NCI-H128 (cell line): ENCODE measurements around the gene PICK1.
"Not testable (repeated sequence)": the region's sequence is repeated elsewhere in the genome, so short reads cannot be mapped to it uniquely, and the experiment has no call there.

Experiments used
- DNase-seq: peaks from one replicate; lab custom pipeline; 2025; ENCODE audit not compliant: unreplicated experiment; lab: John Stamatoyannopoulos, UW

PICK1 gene

DNA sequence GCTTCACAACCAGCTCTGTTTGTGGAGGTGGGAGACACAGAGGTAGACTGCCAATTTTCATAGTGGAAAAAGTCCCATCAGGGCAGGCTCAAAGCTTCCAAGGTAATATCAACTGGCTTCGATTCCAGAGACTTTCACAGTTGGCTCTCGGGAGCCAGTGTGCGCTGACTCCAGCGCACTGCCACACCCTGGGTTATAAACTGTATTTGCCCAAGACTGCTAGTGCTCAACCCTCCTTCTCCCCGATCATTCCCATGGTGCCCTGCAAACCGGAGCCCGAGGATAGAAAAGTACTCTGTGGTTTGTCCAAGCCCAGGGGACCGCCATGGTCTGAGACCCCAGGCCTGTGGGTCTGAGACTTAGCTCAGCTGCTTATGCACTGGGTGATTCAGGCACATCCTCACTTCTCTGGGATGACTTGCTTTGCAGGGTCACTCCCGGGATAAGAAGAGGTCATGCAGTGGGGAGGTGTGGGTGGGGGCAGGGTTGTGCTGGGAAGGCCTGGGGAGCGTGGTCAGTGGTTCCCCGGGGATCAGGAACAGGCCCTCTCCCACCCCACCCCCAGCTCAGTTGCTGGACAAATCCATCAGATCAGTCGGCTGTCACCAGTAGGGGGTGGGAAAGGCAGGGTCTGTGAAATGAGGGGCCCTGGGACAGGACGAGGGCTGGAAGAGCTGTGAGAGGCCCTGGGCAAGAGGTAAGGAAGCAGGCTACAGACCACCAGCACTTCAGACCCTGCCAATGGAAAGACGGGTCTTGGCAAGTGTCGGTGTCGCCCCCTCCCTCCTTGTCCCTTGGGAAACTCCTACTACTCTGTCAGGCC, 26.7 kb upstream of the PICK1 start:
- no peak for DNase-seq

DNA sequence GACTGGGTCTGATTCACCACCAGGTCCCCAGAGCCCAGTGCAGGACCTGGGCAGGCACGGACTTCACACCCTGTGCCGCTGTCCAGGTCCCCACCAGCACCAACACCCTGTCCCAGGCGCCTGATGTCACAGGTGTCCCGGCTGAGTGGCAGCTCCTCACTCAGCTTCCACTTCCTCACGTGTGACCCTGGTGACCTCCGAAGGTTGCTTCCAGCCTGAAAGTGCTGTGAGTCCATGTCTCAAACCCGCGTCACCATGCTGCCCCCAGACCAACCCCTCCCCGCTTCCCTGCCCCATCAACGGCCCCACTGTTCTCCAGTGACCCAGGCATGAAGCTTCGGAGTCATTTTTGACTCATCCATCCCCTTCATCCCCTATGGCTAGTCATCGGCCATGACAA, 25.7 kb upstream of the PICK1 start:
- DNase-seq = no peak

DNA sequence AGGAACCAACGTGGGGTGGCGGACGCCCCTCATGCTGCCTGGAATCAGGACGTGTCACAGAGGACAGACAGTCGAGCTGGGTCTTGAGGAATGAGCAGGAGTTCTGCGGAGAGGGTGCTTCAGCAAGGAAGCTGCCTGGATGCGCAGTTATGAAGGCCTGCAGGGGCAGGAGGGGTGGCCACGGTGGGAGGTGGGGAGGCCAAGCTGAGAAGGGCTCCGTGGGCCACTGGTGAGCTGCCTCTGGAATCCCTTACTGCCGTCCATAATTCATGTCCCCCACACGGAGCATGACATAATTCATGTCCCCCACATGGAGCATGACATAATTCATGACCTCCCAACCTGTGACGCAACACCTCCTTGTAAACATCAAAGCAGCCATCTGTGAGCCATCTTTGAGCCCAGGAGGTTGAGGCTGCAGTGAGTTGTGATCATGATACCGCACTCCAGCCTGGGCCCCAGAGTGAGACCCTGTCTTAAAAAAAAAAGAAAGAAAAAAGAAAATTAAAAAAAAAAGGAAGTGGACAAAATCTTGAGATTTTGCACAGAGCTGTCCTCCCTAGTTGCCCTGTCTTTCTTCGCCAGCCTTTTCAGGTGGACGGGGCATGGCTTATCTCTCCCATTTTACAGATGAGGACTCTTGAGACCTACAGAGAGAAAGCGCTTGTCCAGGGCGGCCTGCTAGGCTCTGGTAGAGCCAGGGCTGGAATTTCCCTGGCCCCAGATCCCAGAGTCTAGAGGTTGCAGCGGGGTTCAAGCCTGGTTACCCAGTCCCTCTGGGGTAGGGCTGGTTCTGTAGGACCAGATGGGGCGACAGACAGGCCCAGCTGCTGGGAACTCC, 24.3 kb upstream of the PICK1 start:
- no peak for DNase-seq

DNA sequence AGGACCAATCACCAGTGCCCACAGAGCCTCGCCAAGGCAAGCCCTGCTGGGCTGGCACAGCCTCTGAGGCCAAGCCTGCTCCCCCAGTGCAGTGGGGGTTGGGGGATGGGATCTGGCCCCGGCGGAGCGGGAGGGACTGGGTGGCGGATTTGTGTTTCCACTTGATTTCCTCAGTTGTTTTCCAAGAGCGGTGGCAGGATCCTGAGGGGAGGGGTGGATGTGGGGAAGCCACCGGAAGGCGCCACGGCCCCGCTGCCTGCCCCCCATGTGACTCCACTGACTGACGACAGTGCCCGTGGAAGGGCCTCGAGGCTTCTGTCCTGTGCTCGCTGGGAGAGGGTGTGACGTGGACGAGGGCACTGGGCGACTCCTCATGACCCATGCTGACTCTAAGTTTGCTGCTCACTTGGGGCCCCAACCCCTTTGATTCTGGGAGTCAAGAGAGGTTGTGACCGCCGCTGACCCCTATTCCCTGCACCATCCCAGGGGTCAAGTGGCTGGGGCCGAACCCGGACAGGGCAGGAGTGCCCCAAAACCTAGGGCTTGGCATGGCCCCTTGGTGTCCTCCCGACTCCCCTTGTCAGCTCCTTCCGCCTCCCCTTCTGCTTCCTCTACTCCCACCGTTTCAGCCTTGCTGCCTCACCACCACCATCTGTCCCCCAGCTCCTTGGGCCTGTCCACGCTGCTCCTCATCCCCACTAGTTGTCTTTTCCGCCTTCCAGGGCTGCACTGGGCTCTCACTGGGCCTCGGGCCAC, 23.5 kb upstream of the PICK1 start:
- no peak for DNase-seq

DNA sequence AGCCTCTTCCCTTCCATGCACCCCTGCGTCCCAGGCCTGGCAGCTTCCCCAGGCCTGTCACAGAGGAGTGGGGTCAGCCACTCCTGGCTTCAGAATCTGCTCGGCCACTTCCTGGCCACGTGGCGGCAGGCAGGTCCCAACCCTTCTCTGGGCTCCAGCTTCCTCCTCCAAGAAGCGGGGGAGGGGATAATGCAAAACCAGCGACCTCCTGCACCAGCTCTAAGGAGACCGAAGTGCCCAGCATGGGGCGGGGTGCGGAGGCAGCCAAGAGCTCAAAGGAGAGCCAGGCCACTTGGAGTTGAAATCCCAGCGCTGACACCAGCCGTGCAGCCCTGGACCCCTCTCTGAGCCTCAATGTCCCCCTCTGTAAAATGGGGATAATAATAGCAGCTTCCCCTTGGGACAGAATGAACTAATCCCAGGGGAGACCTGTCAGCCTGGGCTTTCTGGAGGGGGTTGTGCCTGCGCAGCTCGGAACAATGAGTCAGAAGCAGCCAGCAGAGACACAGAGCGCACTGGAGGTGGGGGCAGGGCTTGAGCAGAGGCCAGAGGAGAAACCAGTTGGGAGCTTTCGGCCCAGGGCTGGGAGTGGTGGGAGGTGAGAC, 22.8 kb upstream of the PICK1 start:
- no peak for DNase-seq

DNA sequence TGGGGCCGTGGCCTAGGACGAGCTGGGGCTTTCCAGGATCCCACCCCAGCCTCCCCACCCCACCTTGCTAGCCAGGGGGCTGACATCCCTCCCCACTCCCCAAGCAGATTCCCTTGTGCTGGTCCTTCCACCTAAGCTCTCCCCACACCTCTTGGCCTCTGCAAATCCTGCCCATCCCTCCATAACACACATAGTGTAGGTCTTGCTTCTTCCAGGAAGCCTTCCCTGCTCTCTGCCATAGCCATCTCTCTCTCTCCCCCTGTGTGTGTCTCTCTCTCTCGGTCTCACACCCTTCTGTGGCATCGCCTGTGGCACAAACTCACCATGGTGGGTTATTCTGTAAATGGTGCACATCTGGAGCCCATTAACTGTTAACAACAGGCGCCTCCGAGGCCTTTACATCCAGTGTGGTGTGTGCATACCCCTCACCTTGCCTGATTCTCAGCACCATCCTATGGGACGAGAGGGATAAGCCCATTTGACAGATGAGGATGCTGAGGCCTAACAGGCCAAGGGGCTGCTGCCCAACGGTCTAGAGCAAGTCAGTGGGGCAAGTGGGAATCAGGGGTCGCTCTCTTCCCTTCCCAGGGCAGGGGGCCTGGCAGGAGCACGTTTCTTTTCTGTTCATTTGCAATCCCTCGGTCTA, 22.2 kb upstream of the PICK1 start:
- DNase-seq = no peak

DNA sequence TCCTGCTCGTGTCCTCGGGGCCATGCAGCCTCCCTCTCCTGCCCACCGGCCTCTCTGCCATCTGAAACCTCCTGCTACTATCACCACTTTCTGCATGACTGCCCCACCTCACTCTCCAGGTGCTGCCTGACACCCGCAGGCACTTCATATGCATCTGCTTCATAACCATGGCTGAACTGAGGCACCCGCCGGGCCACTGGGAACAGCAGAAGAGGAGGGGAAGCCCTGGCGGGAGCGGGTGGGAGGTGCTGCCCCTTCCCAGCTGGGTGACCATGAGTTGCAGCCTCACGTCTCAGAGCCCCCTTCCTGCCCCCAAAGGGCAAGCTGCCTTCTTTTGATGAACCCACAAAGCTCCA, 21.7 kb upstream of the PICK1 start:
- no peak for DNase-seq

DNA sequence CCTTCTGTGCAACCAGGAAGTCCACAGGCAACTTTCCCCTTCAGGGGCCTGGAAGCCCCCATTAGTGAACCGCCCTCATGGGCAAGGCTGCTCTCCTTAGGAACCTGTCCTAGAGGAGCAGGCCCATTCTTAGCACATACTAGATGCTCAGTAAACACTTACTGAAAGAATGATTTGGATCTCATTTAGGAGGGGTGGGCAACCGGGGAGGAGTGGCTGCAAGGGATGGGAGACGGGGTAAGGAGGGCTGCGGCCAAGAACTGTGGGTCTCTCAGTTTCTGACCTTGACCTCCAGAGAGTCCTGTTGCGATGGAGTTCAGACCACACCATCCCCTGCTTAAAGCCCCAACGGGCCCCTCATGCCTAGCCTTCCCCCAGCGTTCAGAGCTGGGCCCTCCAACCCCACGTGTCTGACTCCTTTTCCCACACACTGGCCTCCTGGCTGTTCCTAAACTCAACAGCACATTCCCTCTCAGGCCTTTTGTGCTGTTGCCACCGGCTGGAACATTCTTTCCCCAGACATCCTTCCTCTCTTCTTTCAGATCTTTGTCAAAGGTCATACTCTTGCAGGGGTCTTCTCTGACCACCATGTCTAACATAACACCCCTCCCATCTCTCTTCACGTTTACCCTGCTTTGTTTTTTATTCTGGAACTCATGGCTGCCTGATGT, 20.7 kb upstream of the PICK1 start:
- DNase-seq = no peak

DNA sequence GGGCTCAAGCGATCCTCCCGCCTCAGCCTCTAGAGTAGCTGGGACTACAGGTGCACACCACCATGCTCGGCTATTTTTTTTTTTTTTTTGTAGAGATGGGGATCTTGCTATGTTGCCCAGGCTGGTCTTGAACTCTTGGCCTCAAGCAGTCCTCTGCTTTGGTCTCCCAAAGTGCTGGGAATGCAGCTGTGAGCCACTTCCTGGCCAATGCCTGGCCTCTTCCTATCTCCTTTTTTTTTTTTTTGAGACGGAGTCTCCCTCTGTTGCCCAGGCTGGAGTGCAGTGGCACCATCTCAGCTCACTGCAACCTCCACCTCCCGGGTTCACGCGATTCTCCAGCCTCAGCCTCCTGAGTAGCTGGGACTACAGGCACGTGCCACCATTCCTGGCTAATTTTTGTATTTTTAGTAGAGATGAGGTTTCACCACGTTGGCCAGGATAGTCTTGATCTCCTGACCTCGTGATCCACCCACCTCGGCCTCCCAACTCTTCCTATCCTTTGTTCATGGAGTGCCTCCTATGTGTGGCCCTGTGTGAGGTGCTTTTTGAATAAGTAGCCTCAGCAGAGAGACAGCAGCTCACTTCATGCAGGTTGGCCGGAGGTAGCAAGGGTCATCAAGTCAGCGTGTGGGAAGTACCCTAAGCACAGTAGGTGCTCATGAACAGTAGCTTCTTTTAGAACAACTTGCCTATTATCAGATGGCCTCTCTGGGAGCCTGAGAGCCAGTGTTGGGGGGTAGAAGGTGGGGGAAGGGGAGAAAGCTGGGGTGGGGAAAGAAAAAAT, 19.6 kb upstream of the PICK1 start:
- not testable (repeated sequence) for DNase-seq

DNA sequence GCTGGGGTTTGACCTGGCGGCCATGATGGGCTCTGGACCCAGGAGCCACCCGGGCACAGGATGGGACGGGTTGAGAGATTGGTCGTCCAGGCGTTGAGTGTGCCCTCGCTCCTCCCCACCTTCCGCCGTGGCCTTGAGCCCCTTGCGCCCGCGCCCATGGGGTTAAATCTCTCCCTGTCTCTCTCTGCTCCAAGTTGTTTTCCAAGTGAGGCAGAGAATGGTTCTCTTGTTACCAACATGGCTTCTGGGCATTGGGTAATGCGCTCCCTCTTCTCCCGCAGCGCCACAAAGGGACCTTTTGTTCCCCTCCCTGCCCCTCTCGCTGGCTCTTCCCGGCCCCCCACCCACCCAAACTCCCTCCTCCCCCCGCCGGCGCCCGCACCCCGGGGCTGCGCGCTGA, 18.8 kb upstream of the PICK1 start:
- no peak for DNase-seq

DNA sequence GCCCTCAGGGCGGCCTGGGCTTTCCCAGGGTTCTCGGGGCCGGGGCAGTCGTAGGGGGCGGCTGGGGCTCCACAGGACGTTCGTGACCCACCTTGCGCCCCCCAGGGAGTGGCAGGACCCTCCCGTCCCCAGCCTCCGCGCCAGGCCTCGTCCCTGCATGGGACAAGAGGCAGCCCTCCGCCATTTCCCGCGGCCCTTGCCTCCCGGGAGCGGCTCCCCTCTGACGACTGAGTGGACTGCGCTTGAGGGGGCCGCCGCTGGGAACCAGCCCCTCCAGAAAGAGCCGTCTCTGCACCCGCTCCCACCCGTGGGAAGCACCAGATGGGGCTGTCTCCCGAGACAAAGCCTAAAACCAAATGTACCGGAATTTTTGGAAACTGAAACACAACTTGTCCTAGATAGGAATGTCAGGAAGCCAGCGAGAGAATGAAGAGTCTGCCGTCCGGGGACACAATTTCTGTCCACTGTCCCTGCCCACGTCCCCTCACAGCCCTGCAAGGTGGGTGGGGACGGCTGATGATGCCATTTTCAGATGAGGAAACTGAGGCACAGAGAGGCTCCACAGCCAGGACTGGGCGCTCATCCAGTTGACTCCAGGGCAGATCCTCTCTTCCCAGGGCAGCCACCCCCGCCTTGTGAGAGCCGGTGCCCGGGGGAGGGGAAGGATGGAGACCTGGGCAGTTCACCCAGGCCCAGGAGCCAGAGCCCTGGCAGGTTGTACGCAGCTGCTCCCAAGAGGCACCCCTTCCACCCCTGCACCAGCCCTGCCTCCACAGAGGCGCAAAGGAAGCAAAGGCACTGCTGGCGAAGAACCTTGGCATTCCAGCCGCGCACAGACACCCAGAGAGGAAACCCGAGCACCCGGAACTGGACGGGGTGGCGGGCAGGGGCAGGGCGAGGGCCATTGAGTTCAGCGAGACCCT, 18.1 kb upstream of the PICK1 start:
- DNase-seq = no peak

DNA sequence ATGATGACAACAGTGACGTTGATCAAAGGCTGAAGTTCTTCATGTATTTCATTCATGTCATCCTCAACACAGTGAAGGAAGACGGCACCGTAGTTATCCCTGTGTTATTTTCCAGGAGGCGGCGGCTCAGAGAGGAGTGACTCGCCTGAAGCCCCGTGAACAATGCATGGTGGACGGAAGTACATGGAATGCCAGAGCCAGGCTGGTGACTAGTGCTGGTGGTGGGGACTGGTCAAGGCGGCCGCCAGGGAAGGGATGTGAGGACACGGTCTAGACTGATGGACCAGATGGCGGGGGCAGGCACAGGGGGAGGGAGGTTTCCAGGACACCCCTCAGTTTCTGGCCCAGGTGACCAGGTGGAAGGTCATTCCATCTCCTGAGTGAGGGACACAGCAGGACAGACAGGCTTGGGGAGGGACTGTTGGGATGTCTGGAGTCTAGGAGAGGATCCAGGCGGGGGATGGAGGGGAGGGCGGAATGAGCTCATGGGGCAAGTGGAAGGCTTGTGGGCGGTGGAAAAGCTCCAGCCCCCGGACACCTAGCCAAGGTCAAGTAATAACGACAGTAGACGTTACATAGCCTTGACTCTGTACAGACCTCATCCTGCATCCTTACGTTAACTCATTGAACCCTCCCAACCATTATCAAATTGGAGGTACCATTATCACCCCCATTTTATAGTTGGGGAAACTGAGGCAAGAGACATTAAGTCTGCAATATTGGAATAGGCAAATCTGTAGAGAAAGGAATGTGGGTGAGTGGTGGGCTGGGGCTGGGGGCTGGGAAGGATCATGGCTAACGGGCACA, 16.0 kb upstream of the PICK1 start:
- no peak for DNase-seq

DNA sequence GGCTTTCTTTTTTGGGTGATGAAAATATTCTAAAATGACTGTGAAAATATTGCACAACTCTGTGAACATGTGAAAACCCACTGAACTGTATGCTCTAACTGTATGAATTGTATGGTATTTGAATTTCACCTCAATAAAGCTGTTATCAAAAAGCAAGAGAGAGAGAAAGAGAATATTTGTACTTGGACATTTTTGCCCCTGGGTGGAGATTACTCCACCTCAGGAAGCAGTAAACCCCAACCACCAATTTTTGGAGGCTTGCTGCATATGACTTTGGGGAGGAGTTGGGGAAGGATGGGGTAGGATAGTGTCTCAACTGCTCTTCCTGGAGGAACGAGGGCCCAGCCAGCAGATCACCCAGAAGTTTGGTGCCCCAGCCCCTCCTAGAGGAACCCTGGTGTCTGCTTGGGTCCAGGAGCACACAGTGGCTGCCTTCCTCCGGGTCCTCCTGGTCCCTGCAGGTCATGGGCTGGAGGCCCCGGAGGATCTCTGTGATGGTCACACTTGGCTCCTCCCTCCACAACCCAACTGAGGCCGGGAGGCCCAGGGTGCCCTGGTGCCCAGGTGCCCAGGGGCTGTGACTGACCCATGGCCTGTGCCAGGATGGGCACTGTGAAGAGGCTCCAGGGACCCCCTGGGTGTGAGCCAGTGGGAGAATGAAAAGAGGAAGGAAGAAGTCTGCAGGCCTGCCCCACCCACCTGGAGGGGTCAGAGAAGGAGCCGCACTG, 15.3 kb upstream of the PICK1 start:
- no peak for DNase-seq

DNA sequence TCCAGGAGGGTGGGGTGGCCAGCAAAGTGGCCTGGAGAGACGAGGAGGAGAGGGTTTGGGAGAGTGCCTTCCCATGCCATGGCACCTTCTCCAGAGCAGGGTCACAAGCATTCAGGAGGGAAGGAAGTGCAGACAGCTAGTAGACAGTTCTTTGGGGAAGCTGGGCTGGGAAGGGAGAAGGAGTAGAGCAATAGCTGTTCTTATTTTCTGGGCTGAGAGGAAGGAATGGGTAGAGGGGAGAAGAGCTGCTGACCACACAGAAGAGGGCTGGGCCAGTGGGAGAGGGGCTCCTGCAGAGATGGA, 14.8 kb upstream of the PICK1 start:
- no peak for DNase-seq

DNA sequence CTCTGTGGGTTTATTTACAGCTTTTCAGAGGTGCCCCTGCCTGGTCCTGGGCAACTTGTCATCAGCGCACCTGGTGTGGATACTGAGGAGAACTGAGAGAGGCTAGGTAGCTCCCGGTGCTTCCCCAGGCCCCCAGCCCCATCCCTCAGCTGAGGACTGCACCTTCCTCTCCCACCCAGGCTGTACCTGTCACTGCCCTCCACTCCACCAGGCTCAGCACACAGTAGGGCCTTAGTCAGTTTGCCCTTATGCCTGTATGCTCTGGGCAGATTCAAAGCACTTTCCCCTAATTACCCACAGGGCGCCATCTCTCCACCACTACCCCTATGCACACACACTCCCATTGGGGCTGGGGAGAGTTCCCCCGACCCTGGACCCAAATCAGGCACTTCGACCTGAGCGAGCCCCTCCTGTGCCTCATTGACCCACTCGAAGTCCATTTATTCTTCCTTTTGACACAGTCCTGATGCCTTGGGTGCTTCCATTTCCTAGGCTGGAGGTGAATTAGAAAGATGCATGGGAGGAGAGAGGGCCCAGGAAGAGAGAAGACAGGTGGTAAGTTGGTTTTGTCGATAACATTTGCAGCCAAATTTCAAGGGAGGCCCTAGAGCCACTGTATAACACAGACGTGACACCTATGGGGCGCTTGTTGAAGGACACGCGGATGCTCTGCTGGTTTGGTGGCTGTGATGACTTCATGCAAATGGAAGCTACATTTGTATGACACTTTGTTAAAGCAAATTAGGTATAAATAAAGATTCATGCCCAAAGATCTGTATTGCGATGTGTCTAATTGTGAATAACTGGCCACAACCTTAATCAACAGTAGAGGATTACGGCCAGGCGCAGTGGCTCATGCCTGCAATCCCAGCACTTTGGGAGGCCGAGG, 13.8 kb upstream of the PICK1 start:
- no peak for DNase-seq

DNA sequence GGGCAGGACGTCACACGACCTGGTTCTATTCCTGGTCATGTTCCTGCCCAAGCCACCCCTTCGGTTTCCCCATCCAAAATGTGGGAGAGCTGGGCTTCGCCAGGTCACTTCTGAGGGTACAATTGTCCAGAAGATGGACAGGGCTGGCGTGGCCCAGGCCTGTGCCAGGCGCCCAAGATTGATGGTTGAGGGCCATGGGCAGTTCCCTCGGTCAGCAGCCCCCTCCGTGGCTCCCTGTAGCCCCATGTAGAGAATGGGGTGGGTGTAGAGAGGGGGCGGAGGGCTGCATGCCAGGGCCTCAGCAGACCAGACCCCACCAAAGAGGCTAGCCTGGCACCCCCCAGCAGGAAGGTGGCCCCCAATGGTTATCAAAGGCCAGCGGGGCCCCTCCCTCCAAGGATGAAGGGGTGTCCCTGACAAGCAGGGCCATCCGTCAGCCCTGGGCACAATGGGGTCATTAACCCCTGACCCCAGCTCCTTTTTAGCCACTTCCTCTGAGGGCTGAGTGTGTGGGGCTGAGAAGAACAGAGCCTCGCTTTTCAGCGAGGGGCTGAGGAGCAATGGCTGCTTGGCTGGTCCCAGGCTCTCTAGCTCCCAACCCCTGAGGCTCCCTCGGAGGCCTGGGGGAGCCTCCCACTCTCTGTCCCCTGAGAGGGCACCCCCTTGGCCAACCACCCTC, 11.0 kb upstream of the PICK1 start:
- DNase-seq = no peak
